IMR-90 (cell line): ENCODE results near the gene TMEM214.

Experiments
- CEBPB ChIP-seq: IDR thresholded peaks from 2 replicates; pipeline ENCODE4 v1.6.1; 2012; ENCODE audit warnings: low read depth, low read length, improper control_type of control experiment
- MAFK ChIP-seq: IDR thresholded peaks from 2 replicates; pipeline ENCODE4 v1.6.1; 2012; ENCODE audit warnings: low read depth, low read length, improper control_type of control experiment
- MAZ ChIP-seq: IDR thresholded peaks from 2 replicates; pipeline ENCODE4 v1.6.1; 2012; ENCODE audit warnings: low read depth, mild to moderate bottlenecking, low read length, improper control_type of control experiment, moderate library complexity, borderline replicate concordance
- POLR2A ChIP-seq: IDR thresholded peaks from 2 replicates; pipeline ENCODE4 v1.6.1; 2012; ENCODE audit warnings: mild to moderate bottlenecking, low read depth, low read length
- RAD21 ChIP-seq: IDR thresholded peaks from 2 replicates; pipeline ENCODE4 v1.6.1; 2012; ENCODE audit warnings: low read length, improper control_type of control experiment
- RFX5 ChIP-seq: IDR thresholded peaks from 2 replicates; pipeline ENCODE4 v1.8.0; 2012; ENCODE audit warnings: low read depth, mild to moderate bottlenecking, low read length, moderate library complexity
- SMC3 ChIP-seq: fragments of 150-350 bp; IDR thresholded peaks from 2 replicates; pipeline ENCODE4 v1.6.1; 2016; ENCODE audit warnings: low read depth, mild to moderate bottlenecking, antibody characterized with exemption, low read length, moderate library complexity
- TF ChIP-seq, protein P1 (sequence below): conservative IDR thresholded peaks from 2 replicates; pipeline ENCODE4 v1.5.1; 2012; ENCODE audit warnings: mild to moderate bottlenecking, low read depth, low read length, improper control_type of control experiment
- TF ChIP-seq, protein P2 (sequence below): fragments of 150-350 bp; IDR thresholded peaks from 2 replicates; pipeline ENCODE4 v1.6.1; 2017; ENCODE audit warnings: mild to moderate bottlenecking, antibody characterized with exemption, low read length, low read depth

DNA sequence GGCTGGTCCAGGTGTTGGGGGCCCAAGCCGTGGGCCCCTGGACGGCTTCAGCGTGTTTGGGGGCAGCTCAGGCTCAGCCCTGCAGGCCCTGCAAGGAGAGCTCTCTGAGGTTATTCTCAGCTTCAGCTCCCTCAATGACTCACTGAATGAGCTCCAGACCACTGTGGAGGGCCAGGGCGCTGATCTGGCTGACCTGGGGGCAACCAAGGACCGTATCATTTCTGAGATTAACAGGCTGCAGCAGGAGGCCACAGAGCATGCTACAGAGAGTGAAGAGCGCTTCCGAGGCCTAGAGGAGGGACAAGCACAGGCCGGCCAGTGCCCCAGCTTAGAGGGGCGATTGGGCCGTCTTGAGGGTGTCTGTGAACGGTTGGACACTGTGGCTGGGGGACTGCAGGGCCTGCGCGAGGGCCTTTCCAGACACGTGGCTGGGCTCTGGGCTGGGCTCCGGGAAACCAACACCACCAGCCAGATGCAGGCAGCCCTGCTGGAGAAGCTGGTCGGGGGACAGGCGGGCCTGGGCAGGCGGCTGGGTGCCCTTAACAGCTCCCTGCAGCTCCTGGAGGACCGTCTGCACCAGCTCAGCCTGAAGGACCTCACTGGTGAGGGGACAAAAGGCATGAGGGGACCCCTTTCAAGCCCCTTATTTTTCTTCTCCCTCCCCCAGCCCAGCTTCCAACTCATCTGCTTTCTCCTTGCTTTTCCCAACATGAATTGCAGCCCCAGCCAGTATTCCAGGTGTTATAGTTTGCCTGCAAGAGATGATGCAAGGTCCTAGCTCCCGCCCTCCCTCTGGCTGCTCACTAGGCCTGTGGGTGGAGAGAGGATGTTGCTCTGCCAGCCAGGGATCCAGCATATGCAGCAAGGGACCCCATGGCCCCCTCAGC lies 50.9 kb downstream of the TMEM214 start:
- no peak for TF ChIP-seq POLR2A
- no peak for TF ChIP-seq MAZ
- TF ChIP-seq, protein P1, sequence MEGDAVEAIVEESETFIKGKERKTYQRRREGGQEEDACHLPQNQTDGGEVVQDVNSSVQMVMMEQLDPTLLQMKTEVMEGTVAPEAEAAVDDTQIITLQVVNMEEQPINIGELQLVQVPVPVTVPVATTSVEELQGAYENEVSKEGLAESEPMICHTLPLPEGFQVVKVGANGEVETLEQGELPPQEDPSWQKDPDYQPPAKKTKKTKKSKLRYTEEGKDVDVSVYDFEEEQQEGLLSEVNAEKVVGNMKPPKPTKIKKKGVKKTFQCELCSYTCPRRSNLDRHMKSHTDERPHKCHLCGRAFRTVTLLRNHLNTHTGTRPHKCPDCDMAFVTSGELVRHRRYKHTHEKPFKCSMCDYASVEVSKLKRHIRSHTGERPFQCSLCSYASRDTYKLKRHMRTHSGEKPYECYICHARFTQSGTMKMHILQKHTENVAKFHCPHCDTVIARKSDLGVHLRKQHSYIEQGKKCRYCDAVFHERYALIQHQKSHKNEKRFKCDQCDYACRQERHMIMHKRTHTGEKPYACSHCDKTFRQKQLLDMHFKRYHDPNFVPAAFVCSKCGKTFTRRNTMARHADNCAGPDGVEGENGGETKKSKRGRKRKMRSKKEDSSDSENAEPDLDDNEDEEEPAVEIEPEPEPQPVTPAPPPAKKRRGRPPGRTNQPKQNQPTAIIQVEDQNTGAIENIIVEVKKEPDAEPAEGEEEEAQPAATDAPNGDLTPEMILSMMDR: no peak
- no peak for TF ChIP-seq MAFK
- TF ChIP-seq RAD21: no peak
- TF ChIP-seq, protein P2, sequence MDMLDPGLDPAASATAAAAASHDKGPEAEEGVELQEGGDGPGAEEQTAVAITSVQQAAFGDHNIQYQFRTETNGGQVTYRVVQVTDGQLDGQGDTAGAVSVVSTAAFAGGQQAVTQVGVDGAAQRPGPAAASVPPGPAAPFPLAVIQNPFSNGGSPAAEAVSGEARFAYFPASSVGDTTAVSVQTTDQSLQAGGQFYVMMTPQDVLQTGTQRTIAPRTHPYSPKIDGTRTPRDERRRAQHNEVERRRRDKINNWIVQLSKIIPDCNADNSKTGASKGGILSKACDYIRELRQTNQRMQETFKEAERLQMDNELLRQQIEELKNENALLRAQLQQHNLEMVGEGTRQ: no peak
- no peak for TF ChIP-seq CEBPB
- TF ChIP-seq RFX5: no peak
- no peak for TF ChIP-seq SMC3
